Stimulated activated CD4-positive, alpha-beta T cell treated with anti-CD3 and anti-CD28 coated beads, Interleukin-15, amount 100 ng/mL, for 1 hour (primary cell): ENCODE results near the gene EPB41.
A peak's percentile ranks its signal among the peaks of the same experiment; 100 is the strongest.
"Not testable (repeated sequence)": the region's sequence is repeated elsewhere in the genome, so short reads cannot be mapped to it uniquely, and the experiment has no call there.

ENCODE experiments used
- DNase-seq, 2 donors: peaks; one replicate each; pipeline ENCODE4 v3.0.0-alpha.2; 2020; ENCODE audit warnings: low read depth in 1 of 2, low spot score in 1 of 2

EPB41 gene

DNA sequence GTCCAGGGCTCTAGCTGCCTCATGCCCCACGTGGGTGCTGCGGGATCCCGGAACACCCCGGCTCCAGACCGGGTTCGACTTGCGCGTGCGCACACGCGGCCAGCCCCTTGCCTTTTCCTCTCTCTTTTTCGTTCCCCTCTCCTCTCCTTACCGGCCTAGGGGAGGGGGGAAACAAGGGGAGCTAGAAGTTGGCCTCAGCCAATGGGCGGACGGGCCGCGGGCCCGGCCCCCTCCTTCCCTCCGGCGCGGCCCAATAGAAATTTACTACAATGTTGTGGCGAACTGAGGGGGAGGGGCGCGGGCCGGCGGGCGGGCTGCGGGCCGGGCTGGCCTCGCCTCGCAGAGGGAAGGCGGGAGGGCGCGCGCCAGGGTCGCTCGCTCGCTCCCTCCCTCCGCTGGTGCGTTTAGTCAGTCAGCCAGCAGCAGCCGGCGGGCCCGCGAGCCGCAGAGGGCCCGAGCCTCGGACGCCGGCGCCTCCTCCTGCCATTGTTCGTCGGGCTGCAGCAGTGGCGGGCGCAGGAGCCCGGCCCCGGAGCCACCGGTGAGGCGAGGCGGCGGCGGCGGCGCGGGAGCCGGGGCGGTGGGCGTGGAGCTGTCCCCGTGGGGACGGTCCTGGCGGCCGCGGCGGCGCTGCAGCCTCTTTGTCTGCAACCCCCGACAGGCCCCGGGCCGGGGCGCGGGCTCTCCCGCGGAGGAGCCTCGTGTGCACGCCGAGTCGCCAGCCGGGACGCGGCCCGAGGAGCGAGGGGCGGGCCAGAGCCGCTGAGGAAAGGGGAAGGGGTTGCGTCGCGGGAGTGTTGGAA, at the start of gene EPB41:
Gene EPB41 (plus strand): TSS at position 342 of the 803 bp plus-strand sequence. CDS start 72,869 bp downstream, outside the sequence.
- peak; percentile 82 to 85 for DNase-seq

DNA sequence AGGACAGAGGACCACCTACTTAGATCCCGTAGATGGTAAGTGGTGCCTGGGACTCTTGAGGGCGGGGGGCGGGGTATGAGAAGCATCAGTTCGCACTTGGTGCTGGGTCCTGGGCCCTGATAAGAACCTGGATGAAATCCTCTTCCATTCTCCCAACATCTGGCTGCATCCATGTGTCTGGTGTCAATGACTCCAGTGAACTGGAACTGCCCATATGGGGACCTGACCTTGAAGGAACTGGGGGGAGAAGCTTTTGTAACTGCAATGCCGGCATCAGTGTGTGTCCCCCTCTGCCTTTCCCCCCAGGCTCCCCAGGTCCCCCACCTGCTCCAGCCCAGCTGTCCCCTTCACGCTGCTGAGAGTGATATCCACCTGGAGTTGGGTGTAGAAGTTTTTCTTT, 49.7 kb upstream of the EPB41 start:
- DNase-seq = no peak

DNA sequence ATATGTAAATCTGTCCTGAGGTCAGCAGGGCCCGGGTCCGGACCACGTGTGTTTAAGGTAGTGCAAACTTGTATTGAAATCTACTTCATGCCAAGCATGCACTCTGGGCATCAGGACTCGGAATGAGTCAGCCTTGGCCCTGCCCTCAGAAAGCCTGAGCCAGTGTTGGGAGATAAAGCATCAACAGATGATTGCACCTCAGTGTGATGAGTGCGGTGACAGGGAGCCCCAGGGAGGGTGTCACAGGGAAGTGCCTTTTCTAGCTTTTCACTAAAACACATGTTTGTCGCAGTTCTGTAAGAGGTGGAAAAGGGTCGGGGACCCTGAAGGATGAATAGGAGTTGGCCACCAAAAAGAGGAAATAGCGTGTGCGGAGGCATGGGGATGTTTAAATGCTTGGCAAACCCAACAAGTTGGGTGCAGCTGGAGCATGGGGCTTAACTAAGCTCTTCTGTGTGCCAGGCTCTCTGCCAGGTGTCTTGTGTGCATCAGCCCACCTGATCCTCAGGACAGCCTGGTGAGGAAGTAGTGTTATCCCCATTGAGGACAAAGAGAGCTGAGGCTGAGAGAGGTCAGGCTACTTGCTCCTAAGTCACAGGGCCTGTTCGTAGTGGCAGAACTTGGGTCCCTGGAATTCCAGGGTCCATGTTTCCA, 48.2 kb upstream of the EPB41 start:
- DNase-seq = no peak

DNA sequence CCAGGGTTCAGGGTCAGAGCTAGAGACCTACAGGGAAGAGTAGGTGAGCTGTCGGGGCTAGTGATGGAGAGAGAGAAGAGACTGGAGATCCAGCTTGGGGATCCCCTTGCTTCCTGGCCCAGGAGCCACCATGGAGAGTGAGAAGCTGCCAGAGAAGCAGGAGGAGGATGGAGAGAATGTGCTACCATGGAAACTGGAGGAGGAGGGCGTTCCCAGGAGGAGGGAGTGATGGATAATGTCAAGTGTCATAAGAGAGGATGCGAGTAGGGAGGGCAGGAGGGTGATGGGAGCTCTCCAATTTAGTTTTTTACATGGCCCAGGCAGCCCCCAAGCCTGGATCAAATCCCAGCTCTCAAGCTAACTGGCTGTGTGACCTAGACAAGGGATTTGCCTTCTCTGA, 46.5 kb upstream of the EPB41 start:
- DNase-seq = no peak

DNA sequence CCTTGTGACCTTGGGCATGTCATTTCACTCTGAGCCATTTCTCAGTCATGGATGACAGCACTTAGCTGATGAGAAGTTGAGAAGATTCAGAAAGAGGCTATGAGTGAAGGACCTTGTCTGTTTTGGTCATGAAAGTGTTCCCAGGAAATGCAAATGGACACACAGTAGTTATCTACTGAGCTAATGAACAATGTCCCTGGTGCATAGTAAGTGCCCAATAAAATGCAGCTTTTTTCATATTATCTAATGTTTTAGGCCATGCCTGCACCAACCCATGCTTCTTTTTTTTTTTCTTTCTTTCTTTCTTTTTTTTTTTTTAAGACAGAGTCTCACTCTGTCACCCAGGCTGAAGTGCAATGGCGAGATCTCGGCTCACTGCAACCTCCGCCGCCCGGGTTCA, 44.4 kb upstream of the EPB41 start:
- no peak for DNase-seq

DNA sequence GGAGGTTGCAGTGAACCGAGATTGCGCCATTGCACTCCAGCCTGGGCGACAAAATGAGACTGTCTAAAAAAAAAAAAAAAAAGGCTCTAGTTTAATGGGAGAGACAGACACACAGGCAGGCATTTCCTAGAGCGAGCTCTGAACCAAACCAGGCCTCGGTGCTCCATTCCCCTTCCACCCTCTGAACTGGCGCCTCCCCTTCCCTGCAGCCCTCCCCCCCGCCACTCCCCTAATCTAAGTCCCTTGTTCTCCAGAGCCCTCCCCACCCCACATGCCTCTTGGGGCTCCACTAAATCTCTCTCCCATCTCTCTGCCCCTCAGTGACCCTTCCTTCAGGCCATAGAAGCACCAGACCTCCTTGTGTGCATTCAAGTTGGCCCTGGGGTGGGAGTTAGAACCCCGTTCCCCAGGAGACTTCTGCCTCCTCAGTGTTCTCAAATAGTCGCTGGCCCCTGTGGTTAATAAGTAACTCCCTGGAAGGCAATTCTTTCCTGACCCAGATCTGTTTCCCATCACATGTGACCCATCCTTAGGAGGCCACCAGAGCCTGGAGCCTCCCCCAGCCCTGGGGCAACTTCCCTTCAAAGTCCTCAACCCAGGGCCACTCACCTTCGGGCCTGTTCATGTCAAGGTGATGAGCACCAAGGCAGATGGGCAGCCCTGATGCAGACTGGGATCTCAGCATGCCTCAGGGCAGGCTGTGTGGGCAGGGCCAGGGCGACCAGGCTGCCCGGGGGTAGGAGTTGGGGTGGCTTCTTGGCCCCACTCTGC, 42.6 kb upstream of the EPB41 start:
- DNase-seq = no peak

DNA sequence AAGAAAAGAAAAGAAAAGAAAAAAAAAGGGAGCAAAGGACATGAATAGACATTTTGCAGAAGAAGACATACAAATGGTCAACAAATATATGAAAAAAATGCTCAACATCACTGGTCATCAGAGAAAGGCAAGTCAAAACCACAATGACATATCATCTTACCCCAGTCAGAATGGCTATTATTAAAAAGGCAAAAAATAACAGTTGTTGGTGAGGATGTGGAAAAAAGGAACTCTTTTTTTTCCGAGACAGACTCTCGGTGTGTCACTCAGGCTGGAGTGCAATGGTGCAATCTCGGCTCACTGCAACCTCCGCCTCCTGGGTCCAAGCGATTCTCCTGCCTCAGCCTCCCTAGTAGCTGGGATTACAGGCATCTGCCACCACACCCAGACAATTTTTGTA, 39.2 kb upstream of the EPB41 start:
- DNase-seq = not testable (repeated sequence)

DNA sequence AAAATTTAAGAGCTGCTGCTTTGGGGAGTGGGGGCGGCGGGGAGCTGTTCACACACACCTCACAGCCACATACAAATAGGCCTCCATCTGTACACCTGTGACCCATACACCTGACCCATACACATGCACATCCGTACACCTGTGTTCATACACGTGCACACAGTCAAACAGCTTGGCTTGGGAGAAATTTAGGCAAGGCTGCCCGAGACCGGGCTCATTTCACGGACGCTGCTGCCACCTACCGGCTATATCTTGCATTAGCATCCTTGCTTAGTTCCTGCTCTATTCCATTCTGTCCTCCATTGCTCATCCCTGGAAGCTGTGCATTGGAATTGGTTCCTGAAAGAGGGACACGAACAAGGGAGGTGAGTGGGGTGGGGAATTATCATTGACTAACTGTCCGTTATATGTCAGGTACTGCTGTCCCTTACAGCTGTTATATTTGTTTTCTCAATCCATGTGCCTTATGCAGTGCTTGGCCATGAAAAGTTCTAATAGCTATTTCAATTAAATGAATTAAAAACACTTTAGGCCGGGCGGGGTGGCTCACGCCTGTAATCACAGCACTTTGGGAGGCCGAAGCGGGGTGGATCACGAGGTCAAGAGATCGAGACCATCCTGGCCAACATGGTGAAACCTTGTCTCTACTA, 37.1 kb upstream of the EPB41 start:
- peak; percentile 51 to 63 for DNase-seq

DNA sequence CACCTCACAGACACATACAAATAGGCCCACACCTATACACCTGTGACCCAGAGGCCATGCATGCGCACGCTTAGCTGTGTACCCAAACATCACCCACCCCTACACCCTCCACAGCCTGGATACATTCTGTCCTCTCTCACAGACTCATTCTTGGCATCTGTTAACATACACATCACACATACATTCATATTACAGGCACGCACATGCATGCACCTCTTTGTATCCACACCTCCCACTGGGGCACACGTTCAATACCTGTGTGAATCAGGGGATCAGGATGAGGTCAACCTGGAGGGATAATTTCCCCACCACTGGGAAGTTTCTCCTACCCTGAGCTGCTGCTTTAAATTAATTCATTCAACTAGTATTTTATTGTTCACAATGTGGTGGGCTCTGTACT, 35.6 kb upstream of the EPB41 start:
- no peak for DNase-seq

DNA sequence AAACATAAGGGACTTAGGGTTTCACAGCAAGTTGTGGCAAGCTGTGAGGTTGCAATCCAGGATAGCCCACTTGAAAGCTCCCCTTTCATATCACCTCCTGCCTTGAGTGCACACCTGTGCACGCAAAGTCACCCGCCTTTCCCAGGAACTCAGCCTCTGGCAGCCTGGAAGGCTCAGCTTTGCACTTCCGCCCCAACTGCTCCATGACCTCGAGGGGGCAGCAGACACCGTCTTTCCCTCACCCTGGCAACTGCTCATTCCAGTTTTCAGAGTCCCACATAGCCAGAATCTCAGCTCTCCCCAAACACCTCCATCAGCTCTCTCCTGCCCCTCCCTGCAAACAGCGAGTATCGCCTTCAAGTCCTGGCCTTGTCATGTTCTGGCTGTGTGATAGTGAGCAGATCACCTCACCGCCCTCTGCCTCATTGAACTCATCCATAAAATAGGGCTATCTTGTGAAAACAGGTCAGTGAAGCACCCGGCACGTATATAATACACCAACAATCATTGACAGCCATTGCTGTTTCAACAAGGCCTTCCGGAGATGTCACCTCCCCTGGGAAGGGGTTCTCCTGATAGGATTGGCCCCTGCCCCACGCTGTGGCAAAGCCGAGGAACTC, 32.2 kb upstream of the EPB41 start:
- DNase-seq = peak; percentile 58 to 63

DNA sequence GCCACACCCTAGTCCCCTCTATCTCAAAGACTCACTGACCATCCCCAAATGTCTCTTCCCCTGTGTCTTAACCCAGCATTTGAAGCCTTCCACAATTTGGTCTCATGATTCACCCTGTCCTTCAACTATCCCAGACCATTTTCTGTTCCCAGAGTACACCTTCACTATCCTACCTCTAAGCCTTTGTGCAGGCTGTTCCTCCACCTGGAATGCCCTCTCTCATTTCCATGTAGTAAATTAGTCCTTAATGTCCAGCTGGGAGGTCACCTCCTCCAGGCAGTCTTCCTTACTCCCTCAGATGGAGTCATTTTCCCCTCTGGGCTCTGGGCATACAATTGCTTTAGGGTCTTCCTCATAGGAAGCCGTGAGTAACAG, 31.1 kb upstream of the EPB41 start:
- no peak for DNase-seq

DNA sequence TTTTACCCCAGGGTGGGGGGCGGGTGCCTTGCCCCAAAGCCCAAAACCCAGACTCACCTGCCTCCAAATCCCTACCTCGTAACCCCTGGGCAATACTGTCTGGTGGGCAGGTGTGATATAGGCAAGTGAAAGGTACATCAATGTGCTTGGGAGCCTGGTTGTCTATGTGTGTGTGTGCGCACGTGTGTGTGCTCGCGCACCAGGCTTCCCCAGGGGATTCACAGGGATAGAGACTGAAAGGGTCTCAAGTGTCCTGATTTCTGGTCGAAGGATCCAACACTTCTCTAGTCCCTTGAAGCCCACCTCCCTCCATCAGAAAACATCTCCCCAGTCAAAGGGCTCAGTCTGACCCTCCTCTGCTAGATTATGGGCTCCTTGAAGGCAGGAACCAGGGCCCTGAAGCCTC, 28.9 kb upstream of the EPB41 start:
- DNase-seq = no peak

DNA sequence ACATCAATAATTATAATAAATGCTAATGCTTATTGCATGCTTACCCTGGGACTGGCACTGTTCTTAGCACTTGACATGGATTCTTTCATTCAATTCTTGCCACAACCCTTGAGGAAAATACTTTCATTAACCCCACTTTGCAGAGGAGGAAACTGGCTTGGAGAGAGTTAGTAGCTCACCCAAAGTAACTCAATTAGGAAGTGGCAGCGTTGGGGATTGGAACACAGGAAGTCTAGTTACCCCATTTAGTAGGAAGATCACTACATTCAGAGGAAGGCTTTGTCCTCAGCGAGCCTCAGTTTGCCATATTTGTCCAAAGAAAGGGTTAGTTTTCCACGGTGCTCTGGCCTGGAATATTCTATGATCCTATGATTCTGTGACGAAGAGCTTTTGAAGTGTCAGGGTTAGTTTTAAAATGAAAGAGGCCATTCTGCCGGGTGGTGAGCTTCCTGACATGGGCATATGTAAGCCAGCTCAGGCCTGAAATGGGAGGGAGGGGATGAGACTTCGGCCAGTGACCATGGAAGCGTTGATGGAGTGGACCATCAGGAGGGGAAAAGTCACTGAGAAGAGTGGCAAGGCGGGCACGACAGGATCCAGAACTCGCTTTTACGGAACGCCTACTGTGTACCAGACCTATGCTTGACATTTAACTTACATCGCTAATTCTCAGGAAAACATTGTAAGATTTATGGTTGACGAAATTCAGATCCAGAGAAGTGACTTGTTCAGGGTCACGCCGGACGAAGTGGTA, 28.2 kb upstream of the EPB41 start:
- no peak for DNase-seq

DNA sequence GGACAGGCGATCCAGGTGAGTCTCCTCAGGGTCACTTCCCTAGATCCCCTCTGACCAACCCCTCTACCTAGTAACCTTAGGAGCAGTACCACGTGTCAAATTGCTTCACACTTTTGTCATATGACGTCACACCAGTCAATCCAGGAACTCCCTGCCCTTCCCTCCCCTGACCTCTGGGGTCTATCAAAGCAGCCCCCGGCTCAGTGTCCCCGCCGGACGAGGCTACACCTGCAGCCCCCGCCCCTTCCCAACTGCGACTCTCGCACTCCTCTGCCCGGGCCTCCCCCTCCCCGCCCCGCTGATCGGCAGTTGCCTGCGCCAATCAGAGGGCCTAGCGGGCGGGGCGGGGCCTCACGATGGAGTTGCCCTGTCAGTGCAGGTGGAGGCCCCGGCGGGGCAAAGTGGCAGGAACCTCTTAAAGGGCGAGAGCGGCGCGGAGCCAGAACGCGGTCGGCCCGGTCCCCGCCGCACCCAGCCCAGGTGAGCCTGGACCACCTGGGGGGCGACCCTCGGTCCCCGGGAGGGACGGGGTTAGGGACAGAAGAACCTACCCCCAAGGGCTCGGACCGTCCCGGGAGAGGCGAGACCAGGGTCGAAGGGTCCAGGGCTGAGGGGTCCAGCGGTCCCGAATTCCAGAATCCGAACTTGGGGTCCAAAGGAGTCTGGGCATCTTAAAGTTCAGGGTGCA, 27.5 kb upstream of the EPB41 start:
- peak; percentile 83 to 92 for DNase-seq

DNA sequence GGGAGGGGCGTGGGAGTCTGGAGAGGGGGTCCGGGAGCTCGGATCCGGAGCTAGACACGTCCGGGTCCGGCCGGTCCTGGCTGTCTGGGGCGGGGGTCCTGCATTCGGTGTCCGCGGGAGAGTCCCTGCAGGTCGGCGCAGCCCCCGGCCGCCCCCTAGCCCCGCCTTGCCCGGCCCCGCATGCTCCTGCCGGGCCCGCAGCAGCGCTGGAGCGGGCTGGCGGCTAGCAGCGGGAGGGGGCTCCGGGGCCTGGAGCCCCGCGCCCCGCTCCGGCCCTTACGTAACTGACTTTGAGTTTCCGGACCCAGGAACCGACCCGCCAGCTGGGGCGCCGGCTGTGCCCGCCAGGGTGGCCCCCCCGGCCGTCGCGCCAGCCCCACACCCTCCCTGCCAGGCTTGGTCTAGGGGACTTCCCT, 26.9 kb upstream of the EPB41 start:
- DNase-seq = peak; percentile 24 to 60

DNA sequence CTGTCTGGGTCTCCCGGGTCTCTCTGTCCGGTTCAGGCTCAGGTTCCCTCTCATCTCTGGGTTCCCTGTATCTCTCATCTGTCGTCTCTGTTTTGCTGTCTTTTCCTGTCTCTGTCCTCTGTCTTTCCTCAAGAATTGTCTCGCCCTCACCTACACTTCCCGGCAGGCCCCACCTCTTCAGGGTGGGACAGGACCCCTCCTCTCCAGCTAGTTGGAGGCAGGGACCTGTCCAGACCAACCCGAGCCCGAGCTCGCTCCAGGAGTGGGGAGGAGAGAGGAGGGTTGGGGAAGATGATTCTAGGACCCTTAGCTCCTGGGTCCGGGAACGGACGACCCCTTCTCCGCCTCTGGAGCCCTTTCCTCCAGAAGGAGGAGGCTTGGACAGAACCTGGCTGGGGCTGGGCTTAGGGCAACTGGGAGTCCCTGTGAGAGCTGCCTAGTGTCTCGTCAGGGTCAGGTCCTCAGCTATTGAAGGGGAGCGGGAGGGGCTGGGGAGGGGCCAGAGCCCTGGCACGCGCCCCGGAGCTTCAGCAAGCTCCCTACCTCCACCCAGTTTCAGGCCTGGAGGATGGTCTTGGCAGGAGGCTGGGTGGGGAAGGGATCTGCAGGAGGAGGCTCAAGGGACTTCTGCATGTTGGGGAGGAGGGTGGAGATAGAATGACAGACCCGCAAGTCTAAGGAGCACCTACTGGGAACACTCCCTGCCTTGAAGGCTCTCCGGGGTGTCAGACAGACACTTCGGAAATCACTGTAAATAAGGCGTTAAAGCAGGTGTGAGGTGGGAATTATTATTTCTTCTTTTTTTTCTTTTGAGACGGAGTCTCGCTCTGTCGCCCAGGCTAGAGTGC, 26.3 kb upstream of the EPB41 start:
- DNase-seq = no peak

DNA sequence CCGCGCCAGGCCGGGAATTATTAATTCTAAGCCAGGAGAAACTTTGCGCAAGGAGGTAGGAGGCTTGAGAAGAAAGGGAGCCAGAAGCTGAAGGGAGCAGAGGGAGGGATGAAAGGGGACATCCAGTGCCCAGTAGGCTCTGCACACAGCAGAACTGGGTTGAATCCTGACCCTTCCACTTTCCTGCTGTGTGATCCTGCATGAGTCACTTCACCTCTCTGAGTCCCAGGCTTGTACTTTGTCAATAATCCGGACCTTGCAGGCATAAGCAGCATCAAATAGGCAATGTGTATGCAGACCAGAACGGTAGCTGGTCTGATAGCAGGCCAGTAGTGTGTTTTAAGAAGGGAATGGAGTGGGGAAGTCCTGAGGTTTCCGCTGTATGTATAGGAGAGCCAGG, 25.5 kb upstream of the EPB41 start:
- DNase-seq = no peak

DNA sequence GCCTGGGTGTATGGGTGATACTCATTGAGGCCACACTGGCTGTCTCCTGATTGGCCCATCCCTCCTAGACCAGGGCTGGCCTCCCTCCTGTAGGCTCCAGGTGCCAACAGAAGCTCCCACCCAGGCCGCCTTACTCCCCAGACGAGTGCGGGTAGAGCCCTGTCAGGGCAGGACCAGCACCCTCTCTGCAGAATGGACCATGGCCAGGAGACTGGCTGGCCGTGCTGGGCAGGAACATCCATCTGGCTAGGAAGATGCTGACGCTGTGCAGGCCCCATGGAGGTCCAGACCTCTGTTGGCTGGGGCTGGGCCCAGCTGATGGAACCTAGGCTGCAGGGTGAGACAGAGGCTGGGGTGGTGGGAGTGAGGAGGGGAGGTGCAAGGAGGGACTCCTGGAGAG, 25.0 kb upstream of the EPB41 start:
- no peak for DNase-seq

DNA sequence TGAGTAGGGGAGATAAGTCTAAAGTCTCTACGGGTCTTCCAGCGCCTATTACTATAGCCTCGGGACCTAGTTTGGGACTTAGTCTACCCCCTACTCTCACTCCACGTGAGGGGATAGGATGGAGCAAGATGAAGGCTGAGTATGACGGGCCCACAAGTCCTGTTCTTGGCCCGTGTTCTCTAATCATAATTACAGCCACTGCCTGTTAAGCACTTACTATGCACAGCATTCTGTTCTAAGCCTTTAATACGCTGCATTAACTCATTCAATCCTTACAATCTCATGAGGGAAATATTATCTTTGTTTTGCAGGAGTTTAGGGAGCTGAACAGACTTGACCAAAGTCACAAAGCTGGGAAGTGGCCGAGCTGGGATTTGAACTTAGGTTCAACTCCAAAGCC, 23.9 kb upstream of the EPB41 start:
- no peak for DNase-seq
